Measurements from ENCODE around the gene GDF7.

Gene GDF7

GRCh38 chr2:20645301-20645701 is 21.6 kb upstream of the GDF7 start:
- no peak for DNase-seq (ENCODE audit: low read depth in 2 of 2)

DNA sequence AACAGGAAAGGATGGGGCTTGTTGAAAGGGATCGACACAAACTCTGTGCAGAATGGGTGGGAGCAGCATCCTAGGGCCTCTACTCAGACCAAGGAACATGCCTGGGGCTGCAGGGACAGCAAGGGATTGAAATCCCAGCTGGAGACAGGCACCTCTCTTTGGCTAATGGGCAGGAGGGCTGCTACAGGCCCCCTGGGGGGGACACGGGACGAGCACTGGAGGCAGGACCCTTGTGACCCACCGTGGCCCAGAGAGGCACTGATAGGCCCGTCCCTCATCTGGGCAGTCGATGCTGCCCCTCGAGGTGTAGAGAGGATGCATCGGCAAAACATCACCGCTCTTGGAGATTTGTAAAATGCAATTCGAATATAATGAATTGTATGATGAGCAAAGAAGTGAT is 21.2 kb upstream of the GDF7 start:
- no peak for DNase-seq (ENCODE audit: low read depth in 2 of 2)

DNA sequence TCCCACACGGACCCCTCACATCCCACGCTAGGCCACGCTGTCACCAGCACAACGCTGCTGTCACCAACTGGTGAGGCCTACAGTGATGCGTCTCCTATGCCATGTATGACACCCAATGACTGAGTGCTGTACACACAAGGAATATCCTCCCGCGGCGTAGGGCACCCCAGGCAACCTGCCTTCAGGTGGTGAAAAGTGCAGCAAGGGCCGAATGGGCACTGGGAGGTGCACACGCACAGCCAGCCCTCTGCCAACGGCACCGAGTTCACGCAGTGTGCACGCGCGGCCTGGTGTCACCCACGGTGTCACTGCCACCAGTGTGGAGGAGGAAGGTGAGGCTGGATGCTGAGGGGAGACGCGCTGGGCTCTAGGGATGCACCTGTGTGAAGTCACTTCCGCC is 20.5 kb upstream of the GDF7 start:
- no peak for DNase-seq (ENCODE audit: low read depth in 2 of 2)

DNA sequence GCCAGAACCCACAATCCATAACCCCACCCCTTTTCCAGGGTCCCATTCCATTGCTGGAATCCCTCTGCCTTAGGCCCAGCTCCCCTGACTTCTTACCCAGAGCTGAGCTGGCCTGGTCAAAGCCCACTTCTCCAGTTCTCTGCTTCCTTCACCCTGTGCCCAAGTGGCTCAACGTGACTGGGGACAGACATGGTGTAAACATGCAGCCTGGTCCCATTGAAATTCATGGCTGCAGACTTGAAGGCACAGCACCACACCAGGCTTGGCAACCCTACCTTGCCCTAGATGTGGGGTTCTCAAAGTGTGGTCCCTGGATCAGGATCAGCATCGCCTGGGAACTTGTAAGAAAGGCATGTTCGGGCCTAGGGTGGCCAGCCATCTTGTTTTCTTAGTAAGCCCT is 19.7 kb upstream of the GDF7 start:
- DNase-seq (ENCODE audit: low read depth in 2 of 2), result no peak

- no peak for DNase-seq (ENCODE audit: low read depth in 2 of 2)
Measured at GRCh38 chr2:20647738-20648137, 19.2 kb upstream of the GDF7 start.

- no peak for DNase-seq (ENCODE audit: low read depth in 2 of 2)
Measured at GRCh38 chr2:20648206-20648605, 18.7 kb upstream of the GDF7 start.

DNA sequence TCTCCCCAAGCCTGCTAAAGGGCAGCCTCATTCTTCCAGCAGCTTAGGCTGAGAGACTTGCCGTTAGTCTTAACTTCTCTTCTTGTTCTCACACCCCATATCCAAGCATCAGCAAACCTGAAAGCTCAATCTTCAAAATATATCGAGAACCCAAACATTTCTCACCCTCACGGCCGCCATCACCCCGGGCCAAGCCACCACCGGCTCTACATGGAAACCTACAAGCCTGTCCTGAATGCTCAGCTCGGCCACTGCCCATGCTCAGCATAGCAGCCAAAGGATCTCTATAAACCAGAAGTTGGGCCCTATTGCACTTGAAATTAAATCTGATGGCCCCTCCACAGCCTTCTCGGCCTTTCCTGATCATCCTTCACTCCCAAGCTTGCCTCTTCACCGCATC is 18.1 kb upstream of the GDF7 start:
- no peak for DNase-seq (ENCODE audit: low read depth in 2 of 2)

GRCh38 chr2:20649576-20649975 is 17.4 kb upstream of the GDF7 start:
- no peak for DNase-seq (ENCODE audit: low read depth in 2 of 2)

- DNase-seq (ENCODE audit: low read depth in 2 of 2), result no peak
Measured at GRCh38 chr2:20649976-20650375, 17.0 kb upstream of the GDF7 start.

- no peak for DNase-seq (ENCODE audit: low read depth in 2 of 2)
Measured at GRCh38 chr2:20650393-20650876, 16.5 kb upstream of the GDF7 start.

GRCh38 chr2:20650877-20651730 is 15.8 kb upstream of the GDF7 start, which contains the start of gene HS1BP3:
Gene HS1BP3 (minus strand): TSS chr2:20651098. CDS start chr2:20651063, 35 bp downstream.
- DNase-seq (ENCODE audit: low read depth in 2 of 2), result peak; percentile 76 to 86

- no peak for DNase-seq (ENCODE audit: low read depth in 2 of 2)
Measured at GRCh38 chr2:20651731-20652099, 15.2 kb upstream of the GDF7 start.

GRCh38 chr2:20652141-20652540 is 14.8 kb upstream of the GDF7 start:
- DNase-seq (ENCODE audit: low read depth in 2 of 2), result no peak

DNA sequence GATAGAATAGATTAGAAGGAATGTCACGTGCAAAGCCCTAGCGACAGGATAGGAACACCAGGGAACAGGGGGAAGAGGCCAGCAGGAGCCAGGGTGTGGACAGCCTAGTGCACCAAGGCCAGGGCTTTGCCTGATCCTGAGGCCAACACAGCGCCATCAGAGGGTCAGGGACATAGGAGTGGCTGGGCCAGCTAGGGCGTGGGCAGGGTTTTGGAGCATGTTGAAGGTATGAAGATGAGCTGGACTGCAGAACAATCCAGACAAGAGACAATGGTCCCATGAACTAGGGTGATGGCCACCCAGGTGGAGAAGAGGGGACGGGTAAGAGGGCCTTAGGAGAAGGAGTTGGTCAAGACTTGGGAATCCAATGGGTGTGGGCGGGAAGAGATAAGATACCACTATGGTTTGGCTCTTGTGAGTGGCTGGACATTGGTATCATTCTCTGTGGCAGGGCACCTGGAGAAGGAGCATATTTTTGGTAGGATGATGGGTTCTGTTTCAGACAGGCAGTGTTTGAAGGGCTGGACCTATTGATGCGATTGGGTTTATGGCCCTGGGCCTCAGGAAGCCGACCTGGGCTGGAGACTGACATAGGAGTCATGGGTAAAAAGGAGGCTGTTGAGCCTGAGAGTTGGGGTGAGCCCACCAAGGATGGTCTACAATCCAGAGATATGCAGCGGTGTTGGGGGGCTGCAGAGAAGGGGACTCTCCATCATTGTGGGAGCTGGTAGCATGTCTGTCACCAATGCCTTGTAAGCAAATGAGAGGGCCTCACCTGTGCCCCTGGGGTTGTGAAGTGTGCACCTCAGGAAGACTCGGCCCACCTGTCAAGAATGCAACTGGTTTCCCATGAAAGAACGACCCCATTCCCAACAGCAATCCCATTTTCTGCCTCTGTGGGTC is 14.0 kb upstream of the GDF7 start:
- no peak for DNase-seq (ENCODE audit: low read depth in 2 of 2)

- no peak for DNase-seq (ENCODE audit: low read depth in 2 of 2)
Measured at GRCh38 chr2:20653695-20654534, 13.0 kb upstream of the GDF7 start.

DNA sequence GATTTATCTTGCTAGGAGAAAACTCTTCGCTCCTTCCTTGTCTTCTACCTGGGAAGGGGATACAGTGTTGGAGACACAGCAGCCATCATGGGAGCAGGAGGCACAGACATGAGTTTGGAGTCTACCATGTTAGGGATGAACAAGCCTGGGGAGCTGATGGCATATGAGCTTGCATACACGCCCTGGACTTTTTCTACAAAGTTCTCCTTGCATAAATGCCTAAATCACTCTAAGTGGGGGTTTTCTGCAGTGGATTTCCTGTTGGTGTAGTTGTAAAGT is 12.5 kb upstream of the GDF7 start:
- no peak for DNase-seq (ENCODE audit: low read depth in 2 of 2)

GRCh38 chr2:20656561-20656960 is 10.4 kb upstream of the GDF7 start:
- DNase-seq (ENCODE audit: low read depth in 2 of 2), result no peak

- DNase-seq (ENCODE audit: low read depth in 2 of 2), result no peak
Measured at GRCh38 chr2:20657522-20658235, 9.3 kb upstream of the GDF7 start.

- no peak for DNase-seq (ENCODE audit: low read depth in 2 of 2)
Measured at GRCh38 chr2:20660506-20661420, 6.2 kb upstream of the GDF7 start.

Measured in stimulated activated CD8-positive, alpha-beta memory T cell treated with anti-CD3 and anti-CD28 coated beads, Interleukin-2, amount 100 ng/mL, for 48 hours (primary cell).